Choroid plexus epithelial cell (primary cell): ENCODE data around the gene ZNF552.
"Not testable (repeated sequence)": the region's sequence is repeated elsewhere in the genome, so short reads cannot be mapped to it uniquely, and the experiment has no call there.

Experiments
- DNase-seq: peaks from one replicate; pipeline ENCODE4 v3.0.0-alpha.2; 2010; ENCODE audit warnings: low read depth
- H3K4me3 ChIP-seq: 2 replicates; pipeline ENCODE4 v1.5.1; 2011; ENCODE audit warnings: low read depth, mild to moderate bottlenecking, control low read depth, low read length, moderate library complexity
- CTCF ChIP-seq: conservative IDR thresholded peaks from 2 replicates; pipeline ENCODE4 v1.5.1; 2011; ENCODE audit warnings: low read depth, mild to moderate bottlenecking, control low read depth, inconsistent platforms, low read length, moderate library complexity

ZNF552 gene

DNA sequence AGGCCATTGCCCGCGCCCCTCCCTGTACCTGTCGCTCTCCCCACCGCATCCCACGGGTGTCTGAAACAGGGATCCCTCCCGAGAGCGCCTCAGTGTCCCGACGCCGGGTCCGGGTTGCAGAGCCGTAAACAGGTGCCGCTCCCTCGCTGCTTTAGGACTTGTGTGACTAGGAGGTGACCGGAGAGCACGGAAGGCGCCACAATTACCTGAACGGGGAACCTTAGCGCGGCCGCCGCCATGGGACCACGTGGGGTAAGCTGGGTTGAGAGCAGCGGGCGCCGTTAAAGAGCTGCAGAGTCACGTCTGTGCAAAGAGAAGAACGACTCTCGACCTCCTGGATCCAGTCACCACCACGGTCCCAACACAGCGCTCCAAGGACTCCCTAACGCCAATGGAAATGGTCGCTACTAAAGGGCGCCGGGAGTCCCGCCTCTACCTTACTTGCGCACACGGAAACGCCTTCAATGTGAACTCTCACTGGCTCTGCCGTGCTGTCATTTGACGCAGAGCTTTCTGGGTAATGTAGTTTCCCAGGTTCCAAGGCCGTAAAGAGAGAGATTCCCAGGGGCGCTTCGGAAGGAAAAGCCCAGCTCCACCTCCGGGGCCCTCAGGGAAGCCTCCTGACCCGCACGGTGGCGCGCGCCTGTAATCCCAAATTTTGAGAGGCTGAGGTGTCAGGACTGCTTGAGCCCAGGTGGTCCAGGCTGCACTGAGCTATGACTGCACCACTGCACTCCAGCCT, at the start of gene ZNF552:
Gene ZNF552, minus strand, starts transcription at position 409 of the 742 bp plus-strand sequence. Its CDS starts 170 bp downstream, at position 239.
- H3K4me3 ChIP-seq: peak within 1 kb of the TSS; percentile 96
- peak; percentile 94 for DNase-seq
- no peak for TF ChIP-seq CTCF

DNA sequence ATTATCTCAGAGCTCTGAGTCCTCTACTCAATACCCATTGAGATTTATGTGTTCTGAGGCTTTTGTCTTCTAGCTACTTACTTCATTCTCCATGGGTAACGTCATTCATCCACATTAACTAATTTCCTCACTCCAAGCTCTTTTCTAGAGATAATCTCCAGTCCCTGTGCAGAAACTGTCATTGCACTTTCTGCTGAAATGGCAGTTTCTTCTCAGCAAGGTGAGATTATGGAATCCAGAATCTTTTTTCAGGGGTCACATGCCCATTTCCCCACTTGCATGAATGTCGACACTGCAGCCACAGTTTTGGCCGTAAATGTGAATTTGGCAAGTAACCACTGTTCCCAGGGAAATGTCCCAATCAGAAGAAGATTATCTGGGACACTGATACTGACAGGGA, 47.6 kb upstream of the ZNF552 start:
- DNase-seq: not testable (repeated sequence)

DNA sequence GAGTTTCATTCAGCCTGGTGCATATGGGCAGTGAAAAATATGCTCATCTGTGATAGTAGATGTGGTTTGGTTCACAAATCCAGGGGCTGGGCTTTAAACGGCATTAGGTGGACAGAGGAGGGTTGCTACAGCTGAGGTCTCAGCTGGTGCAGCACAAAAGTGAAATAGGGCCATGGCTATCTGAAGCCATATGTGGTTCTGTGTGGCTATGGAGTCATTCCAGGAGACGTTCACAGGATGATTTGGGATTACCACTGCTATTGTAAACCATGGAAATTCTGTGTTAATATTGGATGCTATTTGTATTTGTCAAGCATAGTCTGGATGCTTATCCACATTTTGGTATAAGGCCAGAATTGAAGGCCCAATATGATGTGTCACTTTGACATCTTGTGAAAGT, 39.4 kb upstream of the ZNF552 start:
- not testable (repeated sequence) for H3K4me3 ChIP-seq, DNase-seq

More for the DNA sequence above, 47.6 kb upstream of the ZNF552 start:
- not testable (repeated sequence) for H3K4me3 ChIP-seq

GRCh38 chr19:57851812-57852603, 37.3 kb upstream of the ZNF552 start:
- DNase-seq, H3K4me3 ChIP-seq: not testable (repeated sequence)

- H3K4me3 ChIP-seq: peak overlapping the region; percentile 76
- no peak for TF ChIP-seq CTCF
- peak; percentile 54 for DNase-seq
Observed at GRCh38 chr19:57850553-57851017, 35.9 kb upstream of the ZNF552 start.

DNA sequence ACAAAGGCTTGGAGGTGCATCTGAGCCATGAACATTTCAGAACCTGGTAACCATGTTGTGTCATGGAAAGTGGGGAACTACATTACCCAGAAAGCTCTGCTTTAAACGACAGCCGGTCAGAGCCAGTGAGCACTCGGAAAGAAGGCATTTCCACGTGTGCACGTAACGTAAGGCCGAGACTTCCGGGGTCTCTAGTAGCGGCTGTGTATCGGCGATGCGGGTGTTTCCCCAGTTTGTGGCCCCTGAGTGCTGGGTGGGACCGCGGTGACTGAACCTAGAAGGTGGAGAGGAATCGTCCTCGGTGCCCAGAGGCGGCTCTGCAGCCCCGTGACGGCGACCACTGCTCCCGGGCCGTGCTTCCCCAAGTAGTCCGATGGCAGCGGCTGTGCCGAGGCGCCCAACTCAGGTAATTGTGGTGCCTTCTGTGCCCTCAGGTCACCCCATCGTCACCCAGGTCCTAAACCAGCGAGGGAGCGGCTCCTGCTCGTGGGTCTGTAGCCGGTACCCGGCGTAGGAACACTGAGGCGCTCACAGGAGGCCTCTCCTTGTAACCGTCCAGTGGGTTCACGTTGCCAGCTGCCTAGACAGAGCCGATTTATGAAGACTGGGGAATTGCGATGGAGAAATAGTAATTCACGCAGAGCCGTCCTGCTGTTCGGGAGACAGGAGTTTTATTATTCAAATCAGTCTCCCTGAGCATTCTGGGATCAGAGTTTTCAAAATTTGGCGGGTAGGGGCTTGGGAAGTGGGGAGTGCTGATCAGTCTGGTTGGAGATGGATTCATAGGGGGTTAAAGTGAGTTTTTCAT, 35.2 kb upstream of the ZNF552 start, which contains the start of gene ZNF587:
Gene ZNF587, plus strand, starts transcription at position 194 of the 808 bp plus-strand sequence. Its CDS starts 180 bp downstream, at position 374.
- peak within 1 kb of the TSS; percentile 76 for H3K4me3 ChIP-seq
- peak; percentile 90 for DNase-seq

DNA sequence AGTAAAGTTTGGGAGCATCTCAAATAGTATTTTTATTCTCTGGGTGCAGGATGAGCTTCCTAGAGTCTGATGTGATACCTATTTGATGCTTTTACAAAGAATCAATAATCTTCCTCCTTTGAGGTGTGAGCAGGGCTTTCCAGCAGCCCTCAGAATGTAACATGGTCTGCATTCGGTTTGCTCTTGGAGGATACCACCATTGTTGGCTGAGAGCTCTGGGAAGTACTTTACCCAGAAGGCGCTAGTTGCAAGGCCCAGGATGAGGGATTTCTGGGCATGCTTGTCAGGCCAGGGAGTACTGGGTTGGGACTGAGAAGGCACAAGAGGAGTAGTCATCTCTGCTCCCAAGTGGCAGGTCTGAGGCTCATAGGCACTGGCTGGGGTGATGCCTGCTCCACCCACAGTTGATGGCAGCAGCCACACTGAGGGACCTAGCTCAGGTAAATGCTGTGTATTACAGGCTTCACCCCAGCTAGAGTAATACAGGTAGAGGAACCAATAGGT, 34.5 kb upstream of the ZNF552 start:
- H3K4me3 ChIP-seq, DNase-seq: not testable (repeated sequence)

GRCh38 chr19:57847164-57847563, 32.5 kb upstream of the ZNF552 start:
- H3K4me3 ChIP-seq: not testable (repeated sequence)
- peak; percentile 57 for DNase-seq

GRCh38 chr19:57841122-57841763, 26.5 kb upstream of the ZNF552 start:
- no peak for TF ChIP-seq CTCF
- no peak overlapping the region for H3K4me3 ChIP-seq
- peak; percentile 30 for DNase-seq

DNA sequence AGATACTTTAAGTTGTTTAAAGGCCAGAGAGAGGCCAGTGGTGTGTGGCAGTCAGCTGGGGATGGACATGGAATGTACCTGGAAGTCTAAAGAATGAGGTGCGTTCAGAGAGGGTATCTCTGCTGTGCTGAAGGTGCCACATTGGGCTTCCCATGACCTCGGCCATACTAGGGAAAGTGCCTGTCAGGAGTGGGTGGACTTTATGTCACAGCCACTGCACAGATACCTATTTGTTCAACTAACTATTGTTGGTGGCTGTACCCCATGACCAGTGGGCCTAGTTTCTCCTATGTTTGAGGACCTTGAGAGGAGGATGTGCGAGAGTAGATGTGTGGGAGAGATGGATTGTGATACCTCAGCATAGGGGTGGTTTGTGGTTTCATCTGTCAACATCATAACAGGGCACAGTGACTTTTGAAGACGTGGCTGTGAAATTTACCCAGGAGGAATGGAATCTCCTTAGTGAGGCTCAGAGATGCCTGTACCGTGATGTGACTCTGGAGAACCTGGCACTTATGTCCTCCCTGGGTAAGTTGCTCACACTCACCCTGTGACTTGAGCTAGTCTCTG, 24.0 kb upstream of the ZNF552 start:
- H3K4me3 ChIP-seq, DNase-seq: not testable (repeated sequence)

GRCh38 chr19:57836991-57837390, 22.3 kb upstream of the ZNF552 start:
- not testable (repeated sequence) for DNase-seq, H3K4me3 ChIP-seq
